Astrocyte of the spinal cord (primary cell): ENCODE measurements around the gene PYY.
"Not testable (repeated sequence)": the region's sequence is repeated elsewhere in the genome, so short reads cannot be mapped to it uniquely, and the experiment has no call there.

Experiments used
- DNase-seq: peaks from one replicate; pipeline ENCODE4 v3.0.0; 2011; ENCODE audit warnings: low read depth, low spot score
- H3K4me3 ChIP-seq: 2 replicates; pipeline ENCODE4 v1.5.1; 2011; ENCODE audit warnings: low read depth, mild to moderate bottlenecking, low read length, moderate library complexity
- CTCF ChIP-seq: IDR thresholded peaks from 2 replicates; pipeline ENCODE4 v1.5.1; 2012; ENCODE audit warnings: low read depth, mild to moderate bottlenecking, low read length, inconsistent platforms
- in situ Hi-C: cut with HindIII; loops from 2 replicates; pipeline ENCODE4 v1.10.0; 2017; ENCODE audit warnings: low sequenced_read_pairs

Gene PYY

GRCh38 chr17:43946781-43947180 lies 7.0 kb downstream of the PYY start:
- TF ChIP-seq CTCF = no peak
- in situ Hi-C loops = no loop called here
- no peak overlapping the region for H3K4me3 ChIP-seq
- DNase-seq = no peak

GRCh38 chr17:43945074-43945829 lies 8.5 kb downstream of the PYY start:
- in situ Hi-C loops = no loop called here
- no peak for TF ChIP-seq CTCF
- no peak overlapping the region for H3K4me3 ChIP-seq
- DNase-seq = peak; percentile 17

- no peak for TF ChIP-seq CTCF
- no peak within 1 kb of the TSS for H3K4me3 ChIP-seq
- in situ Hi-C loops = no loop called here
- DNase-seq = no peak
These were observed 11.6 kb downstream of the PYY start, which contains the start of gene PPY for GRCh38 chr17:43942051-43942685. PPY (minus strand) TSS chr17:43942476; CDS start chr17:43941654, 822 bp downstream.

GRCh38 chr17:43940630-43941029 lies 13.1 kb downstream of the PYY start:
- peak; percentile 75 for TF ChIP-seq CTCF
- in situ Hi-C loops = no loop called here
- no peak overlapping the region for H3K4me3 ChIP-seq
- DNase-seq = peak; percentile 28

- no peak for TF ChIP-seq CTCF
- no peak for DNase-seq
- in situ Hi-C loops = no loop called here
These were observed 13.9 kb downstream of the PYY start for GRCh38 chr17:43939886-43940285.

GRCh38 chr17:43939452-43939851 lies 14.3 kb downstream of the PYY start:
- DNase-seq, in situ Hi-C loops: not testable (repeated sequence)

More at GRCh38 chr17:43939886-43940285, 13.9 kb downstream of the PYY start:
- H3K4me3 ChIP-seq = no peak overlapping the region

GRCh38 chr17:43938838-43939182 lies 14.9 kb downstream of the PYY start:
- in situ Hi-C loops = no loop called here
- no peak for TF ChIP-seq CTCF
- no peak for DNase-seq

More at GRCh38 chr17:43939452-43939851, 14.3 kb downstream of the PYY start:
- not testable (repeated sequence) for H3K4me3 ChIP-seq

More at GRCh38 chr17:43938838-43939182, 14.9 kb downstream of the PYY start:
- H3K4me3 ChIP-seq = no peak overlapping the region
